Kidney (tissue), 14 donors: ENCODE measurements around the gene CD2BP2. TPM values are rescaled to one million over a fixed set of nuclear protein-coding genes. Genes with fewer than 3 reads are reported as not detected.
A peak's percentile ranks its signal among the peaks of the same experiment; 100 is the strongest.
"Not testable (repeated sequence)": the region's sequence is repeated elsewhere in the genome, so short reads cannot be mapped to it uniquely, and the experiment has no call there.

ENCODE experiments used
- DNase-seq, 5 donors: peaks; one replicate each; pipeline ENCODE4 v3.0.0-alpha.2; 2013 to 2020
- FAIRE-seq: peaks from 2 replicates; lab custom pipeline; 2012; peaks lifted over from hg19 to GRCh38; lab: Jason Lieb, UNC
- H3K27ac ChIP-seq, 2 donors: one replicate each; pipeline ENCODE4 v1.7.0; 2013; ENCODE audit warnings: low read depth in 2 of 2, low read length in 2 of 2, inconsistent platforms in 1 of 2
- H3K27me3 ChIP-seq: one replicate; pipeline ENCODE4 v1.7.1; 2013; ENCODE audit warnings: low read length, inconsistent platforms; ENCODE audit not compliant: control insufficient read depth, insufficient read depth
- H3K36me3 ChIP-seq, 3 donors: one replicate each; pipeline versions ENCODE4 v1.7.0 to v1.7.1; 2013; ENCODE audit warnings: low read length in 3 of 3, control low read depth in 1 of 3, inconsistent platforms in 1 of 3; ENCODE audit not compliant: insufficient read depth in 3 of 3, control insufficient read depth in 2 of 3
- H3K4me1 ChIP-seq, 3 donors: one replicate each; pipeline versions ENCODE4 v1.7.0 to v1.7.1; 2013; ENCODE audit warnings: low read length in 3 of 3, inconsistent platforms in 1 of 3, low read depth in 1 of 3; ENCODE audit not compliant: control insufficient read depth in 2 of 3, insufficient read depth in 2 of 3
- H3K4me3 ChIP-seq, 3 donors: one replicate each; pipeline versions ENCODE4 v1.7.0 to v1.8.1; 2013; ENCODE audit warnings: low read length in 3 of 3, control low read depth in 1 of 3, inconsistent platforms in 1 of 3
- H3K9ac ChIP-seq, 3 donors: one replicate each; pipeline versions ENCODE4 v1.7.0 to v1.7.1; 2013; ENCODE audit warnings: low read length in 3 of 3, control low read depth in 1 of 3, inconsistent platforms in 1 of 3
- H3K9me3 ChIP-seq, 3 donors: one replicate each; pipeline versions ENCODE4 v1.7.0 to v1.7.1; 2013; ENCODE audit warnings: low read length in 3 of 3, control low read depth in 1 of 3, inconsistent platforms in 1 of 3; ENCODE audit not compliant: control insufficient read depth in 2 of 3, insufficient read depth in 1 of 3
- CTCF ChIP-seq: IDR thresholded peaks from 3 replicates; pipeline ENCODE4 v1.5.1; 2012; ENCODE audit warnings: mild to moderate bottlenecking, moderate library complexity, borderline replicate concordance; ENCODE audit not compliant: insufficient read depth; ENCODE audit errors: extremely low read depth
- intact Hi-C: fragments of 100-400 bp; cut with DNase I; formaldehyde crosslinking; loops from one replicate; pipeline ENCODE4 v1.11.1; 2022
- polyA plus RNA-seq: library from polyadenylated mRNA; stranded (reverse); fragments of 350-450 nt; fragmentation: Illumina TruSeq; extraction: RNeasy Lipid Tissue Mini Kit (QIAGEN cat#74804); gene quantifications from one replicate; pipeline ENCODE4 v1.2.3, GENCODE V29; 2014; ENCODE audit warnings: low read depth, low replicate concordance; ENCODE audit not compliant: insufficient read depth
- total RNA-seq: library from RNA; stranded (reverse); fragmentation: NEBNext Ultra II Directional; extraction: Animal tissue kit (Norgen Biotek cat#: 25700); gene quantifications from one replicate; pipeline ENCODE4 v1.2.1, GENCODE V29; 2021
- donor health status: control.
- donor health status: control.
- donor health status: control.
- donor health status: control.
- donor health status: control.
- donor health status: DM: yes; HTN: yes; CAD: no.
- donor health status: Normal renal cell carcinoma (clear cell type).

Gene CD2BP2
- total and polyA plus RNA-seq, 2 donors from 2014 or later = 61.8 to 68.1 TPM

DNA sequence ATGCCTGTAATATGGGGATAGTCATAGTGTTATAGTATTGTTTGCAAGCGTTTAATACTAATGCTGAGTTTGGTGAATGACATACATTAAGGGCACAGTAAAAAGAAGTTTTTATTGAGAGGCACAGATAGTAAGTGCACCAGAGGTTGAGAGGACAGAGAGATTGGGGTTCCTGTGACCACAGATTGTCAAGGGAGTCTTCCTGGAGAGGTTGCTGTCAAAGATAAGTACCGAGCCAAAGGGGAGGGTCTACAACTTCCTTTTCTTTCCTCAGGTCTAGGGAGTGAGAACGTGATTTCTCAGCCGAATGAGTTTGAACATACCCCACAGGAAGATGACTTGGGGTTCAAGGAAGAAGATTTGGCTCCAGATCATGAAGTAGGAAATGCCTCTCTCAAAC lies 41.9 kb upstream of the CD2BP2 start:
- H3K9ac ChIP-seq = no peak overlapping the region
- DNase-seq (no peak), FAIRE-seq (no peak)
- H3K4me3 ChIP-seq = no peak overlapping the region
- H3K27ac ChIP-seq = no peak overlapping the region
- H3K9me3 ChIP-seq = no peaks in the 10 kb centered on the region
- intact Hi-C loops = no loop called here
- H3K27me3 ChIP-seq = no peaks in the 10 kb centered on the region
- peaks cover 0 to 3% (median 0%) of the 10 kb centered on the region in 3 donors for H3K36me3 ChIP-seq
- H3K4me1 ChIP-seq = peaks cover 0 to 9% (median 6%) of the 10 kb centered on the region in 3 donors
- no peak for TF ChIP-seq CTCF

- H3K9me3 ChIP-seq, H3K27ac ChIP-seq, intact Hi-C loops, H3K36me3 ChIP-seq, H3K27me3 ChIP-seq, DNase-seq, FAIRE-seq, H3K4me1 ChIP-seq, H3K9ac ChIP-seq: not testable (repeated sequence)
- H3K4me3 ChIP-seq = peak overlapping the region in 1 of 3 donors; percentile 76
Observed at GRCh38 chr16:30396627-30397026, 41.5 kb upstream of the CD2BP2 start.

- intact Hi-C loops = no loop called here
- FAIRE-seq = no peak
- Histone ChIP-seq H3K4me3 (peak overlapping the region; percentile 64 to 76 (median 68)), H3K9me3 (no peaks in the 10 kb centered on the region), H3K36me3 (peaks cover 0 to 3% (median 0%) of the 10 kb centered on the region in 3 donors), H3K9ac (peak overlapping the region; percentile 40 to 71 (median 65)), H3K27me3 (no peaks in the 10 kb centered on the region), H3K27ac (peak overlapping the region in 1 of 2 donors; percentile 43), H3K4me1 (peaks cover 0 to 9% (median 6%) of the 10 kb centered on the region in 3 donors)
- peak in 1 of 5 donors; percentile 20 for DNase-seq
- TF ChIP-seq CTCF = no peak
Observed at GRCh38 chr16:30395992-30396585, 41.0 kb upstream of the CD2BP2 start.

DNA sequence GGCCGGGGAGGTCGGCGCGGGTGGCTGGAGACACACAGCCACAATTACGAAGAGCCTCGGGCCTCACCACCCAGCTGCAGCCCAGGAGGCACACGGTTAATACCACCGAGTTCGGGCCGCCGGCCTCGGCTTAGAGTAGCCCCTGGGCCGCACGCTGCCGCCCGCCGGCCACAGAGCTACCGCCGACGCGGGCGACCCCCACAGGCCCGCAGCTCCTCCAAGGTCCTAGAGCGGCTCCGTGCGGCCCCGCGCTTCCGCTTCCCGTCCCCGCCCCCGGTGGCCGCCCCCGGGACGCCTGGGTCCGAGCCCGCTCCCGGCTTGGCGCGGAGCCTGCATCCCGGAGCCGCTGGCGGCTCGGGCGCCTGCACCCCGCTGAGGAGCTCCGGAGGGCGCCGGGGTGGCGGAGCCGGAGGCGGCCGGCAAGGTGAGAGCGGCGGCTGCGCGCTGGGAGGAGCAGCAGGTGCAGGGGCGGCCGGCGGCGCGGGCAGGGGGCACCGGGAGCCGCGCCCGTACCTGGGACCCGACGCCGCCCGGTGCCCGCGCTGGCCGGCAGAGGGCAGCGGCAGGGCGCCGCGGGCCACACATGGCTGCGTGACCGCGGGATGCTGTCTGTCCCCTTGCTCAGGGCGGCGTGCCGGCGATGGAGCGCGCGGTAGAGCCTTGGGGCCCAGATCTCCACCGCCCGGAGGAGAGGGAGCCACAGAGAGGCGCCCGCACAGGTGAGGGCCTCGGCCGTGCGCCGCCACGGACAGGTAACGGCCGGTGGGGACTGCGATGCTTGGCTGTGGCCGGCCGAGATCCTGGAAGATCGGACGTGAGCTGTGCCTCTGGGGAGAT lies 40.3 kb upstream of the CD2BP2 start, which contains the start of gene ZNF48:
Gene ZNF48 (plus strand): TSS at position 266 of the 837 bp plus-strand sequence. CDS start 375 bp downstream, at position 641.
- Histone ChIP-seq H3K4me3 (peak within 1 kb of the TSS; percentile 64 to 76 (median 68)), H3K36me3 (peaks cover 0 to 3% (median 0%) of the 10 kb centered on the region in 3 donors), H3K27ac (peak within 1 kb of the TSS; percentile 28 to 43), H3K9me3 (no peaks in the 10 kb centered on the region), H3K27me3 (no peaks in the 10 kb centered on the region), H3K4me1 (peaks cover 0 to 9% (median 6%) of the 10 kb centered on the region in 3 donors), H3K9ac (peak within 1 kb of the TSS; percentile 65 to 73 (median 71))
- DNase-seq (peak; percentile 93 to 98 (median 96)), FAIRE-seq (no peak)
- intact Hi-C loops = no loop called here
- TF ChIP-seq CTCF = peak; percentile 37
